ENCODE results near the gene DUOXA1.

GRCh38 chr15:45126535-45127158, 3.0 kb downstream of the DUOXA1 start:
- TF ChIP-seq CTCF (IDR thresholded peaks at IDR 0.05; ENCODE audit: borderline replicate concordance, extremely low read depth, low read length, poor library complexity, severe bottlenecking) (peak; percentile 70), EZH2 (IDR thresholded peaks at IDR 0.05; ENCODE audit: borderline replicate concordance, low read depth, low read length, severe bottlenecking) (no peak)

All from DND-41 (cell line).